HepG2 (cell line): Measurements from ENCODE around the gene CACNA1C. TPM values are rescaled to one million over a fixed set of nuclear protein-coding genes. Genes with fewer than 3 reads are reported as not detected.

Experiments used
- ARNT ChIP-seq: fragments of 450-650 bp; IDR thresholded peaks from 2 replicates; pipeline ENCODE4 v1.6.1; 2017
- CEBPB ChIP-seq: IDR thresholded peaks from 2 replicates; pipeline ENCODE4 v1.6.1; 2011; ENCODE audit warnings: low read depth, low read length, improper control_type of control experiment, borderline replicate concordance
- EP300 ChIP-seq, 3 experiments: sonication (generic) in 1 of 3; formaldehyde crosslinking in 1 of 3; IDR thresholded peaks; 2 replicates each; pipeline versions ENCODE4 v1.5.1 to v1.6.1; 2011 to 2020; ENCODE audit warnings: low read depth in 2 of 3, low read length in 2 of 3, borderline replicate concordance in 1 of 3, improper control_type of control experiment in 1 of 3, mild to moderate bottlenecking in 1 of 3, missing genetic modification reagents in 1 of 3, moderate library complexity in 1 of 3
- PCBP1 ChIP-seq: fragments of 200-400 bp; formaldehyde crosslinking; IDR thresholded peaks from 2 replicates; pipeline ENCODE4 v1.6.1; 2017; ENCODE audit warnings: mild to moderate bottlenecking, low read depth, low read length, borderline replicate concordance
- RBM22 ChIP-seq: fragments of 200-400 bp; formaldehyde crosslinking; optimal IDR thresholded peaks from 2 replicates; pipeline ENCODE3; 2017; ENCODE audit warnings: mild to moderate bottlenecking, low read length, moderate library complexity
- SIN3B ChIP-seq: fragments of 150-350 bp; IDR thresholded peaks from 2 replicates; pipeline ENCODE4 v1.6.1; 2014; ENCODE audit warnings: low read length
- SP1 ChIP-seq, 2 experiments: fragments of 450-650 bp in 1 of 2; sonication (generic) in 1 of 2; formaldehyde crosslinking in 1 of 2; IDR thresholded peaks; 2 replicates each; pipeline versions ENCODE4 v1.4.0 to v1.6.1; 2016 to 2020; ENCODE audit warnings: missing genetic modification reagents in 1 of 2
- TCF12 ChIP-seq, 2 experiments: fragments of 450-650 bp in 1 of 2; sonication (generic) in 1 of 2; formaldehyde crosslinking in 1 of 2; IDR thresholded peaks; 2 replicates each; pipeline versions ENCODE4 v1.6.1 to v1.8.0; 2017 to 2022; ENCODE audit warnings: antibody characterized with exemption in 1 of 2, mild to moderate bottlenecking in 1 of 2, missing genetic modification reagents in 1 of 2, moderate library complexity in 1 of 2
- ZBTB42 ChIP-seq: sonication (generic); formaldehyde crosslinking; IDR thresholded peaks from 2 replicates; pipeline ENCODE4 v1.5.0; 2020; ENCODE audit warnings: mild to moderate bottlenecking, missing genetic modification reagents
- ZNF460 ChIP-seq: sonication (generic); formaldehyde crosslinking; IDR thresholded peaks from 2 replicates; pipeline ENCODE4 v1.5.1; 2020; ENCODE audit warnings: missing genetic modification reagents, mild to moderate bottlenecking, borderline replicate concordance
- ZNF790 ChIP-seq: sonication (generic); formaldehyde crosslinking; IDR thresholded peaks from 2 replicates; pipeline ENCODE4 v1.8.0; 2022; ENCODE audit warnings: missing genetic modification reagents, mild to moderate bottlenecking, borderline replicate concordance
- polyA plus RNA-seq, 8 experiments: library from polyadenylated mRNA; depleted of rRNA in 3 of 8; stranded (reverse) in 7 of 8; unstranded in 1 of 8; fragments of >200 nt; fragmentation: Illumina TruSeq in 4 of 8; extraction: Trizol in 4 of 8; gene quantifications; 2 replicates each; pipeline versions ENCODE4 v1.2.1 to v1.2.3, GENCODE V29; 2011 to 2016; ENCODE audit warnings: low read depth in 4 of 8, missing spikeins in 1 of 8, mixed read lengths in 1 of 8; ENCODE audit not compliant: insufficient read depth in 1 of 8
- total RNA-seq, 5 experiments: library from RNA; depleted of rRNA; stranded (reverse); fragments of >200 nt; fragmentation: Illumina TruSeq; extraction: Trizol; gene quantifications; 2 replicates each; pipeline ENCODE4 v1.2.3, GENCODE V29; 2016; ENCODE audit warnings: low read depth in 1 of 5
- TF ChIP-seq, protein P1 (sequence below): sonication (generic); formaldehyde crosslinking; IDR thresholded peaks from 2 replicates; pipeline ENCODE4 v1.4.0; 2020; ENCODE audit warnings: missing genetic modification reagents, borderline replicate concordance
- TF ChIP-seq, protein P2 (sequence below): sonication (generic); formaldehyde crosslinking; IDR thresholded peaks from 2 replicates; pipeline ENCODE4 v1.4.0; 2020; ENCODE audit warnings: missing genetic modification reagents
- TF ChIP-seq, protein P3 (sequence below): sonication (generic); formaldehyde crosslinking; IDR thresholded peaks from 2 replicates; pipeline ENCODE4 v1.5.0; 2020; ENCODE audit warnings: missing genetic modification reagents
- TF ChIP-seq, protein P4 (sequence below): sonication (generic); formaldehyde crosslinking; IDR thresholded peaks from 2 replicates; pipeline ENCODE4 v1.4.0; 2020; ENCODE audit warnings: missing genetic modification reagents

CACNA1C gene
- total and polyA plus RNA-seq, 2 of the 13 experiments (the other 11 are each of a cell fraction or from before 2014, with no cell fraction given), result not detected

DNA sequence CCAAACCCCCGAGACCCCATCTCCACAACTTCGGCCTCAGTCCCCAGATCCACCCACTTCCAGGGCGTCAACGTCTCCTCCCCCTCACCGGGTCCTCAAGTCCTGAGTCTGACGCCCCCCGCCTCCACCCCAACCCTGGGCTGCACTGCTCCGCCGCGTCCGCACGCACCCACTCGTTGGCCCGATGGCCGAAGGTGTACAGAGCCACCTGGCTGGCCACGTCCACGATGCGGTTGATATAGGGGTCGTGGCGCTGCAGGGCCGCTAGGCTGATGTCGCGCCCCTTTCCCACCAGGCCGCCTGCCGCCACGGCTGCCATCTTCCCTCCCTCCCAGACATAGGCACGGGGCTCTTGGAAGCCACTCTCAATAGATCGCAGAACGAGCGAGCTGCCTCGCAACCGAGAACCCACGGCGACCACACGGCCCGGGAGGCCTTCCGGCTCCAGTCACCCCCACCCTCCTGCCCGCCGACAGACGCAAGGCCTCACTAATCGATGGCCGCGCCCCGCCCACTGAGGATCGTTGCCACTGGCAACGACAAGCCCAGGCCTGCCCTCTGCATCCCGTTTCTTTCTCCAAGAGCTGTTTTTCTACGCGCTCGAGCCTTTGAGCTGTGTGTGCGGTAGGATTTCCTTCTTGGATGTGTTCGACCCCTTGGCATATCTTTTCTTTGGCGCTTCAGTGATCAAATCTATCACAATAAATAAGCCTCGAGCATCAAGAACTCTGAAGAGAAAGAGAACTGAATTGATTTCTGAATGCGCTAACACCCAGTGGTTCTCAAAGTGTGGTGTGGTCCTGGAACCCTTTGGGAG lies 48.5 kb upstream of the CACNA1C start, which contains the start of gene DCP1B (continued):
- TF ChIP-seq ZNF460 (CRISPR knock-in tag), result peak; percentile 73; the same call in 1 of the 2 replicates
- peak; percentile 87 for TF ChIP-seq RBM22
- no peak for TF ChIP-seq TCF12 (IDR thresholded peaks at IDR 0.05)
- 0 out of 2 replicates have a peak, but pooled peaks have one; percentile 19 for TF ChIP-seq TCF12 (CRISPR knock-in tag; IDR thresholded peaks at IDR 0.05)
- TF ChIP-seq ARNT, result no peak
- TF ChIP-seq, protein P1, sequence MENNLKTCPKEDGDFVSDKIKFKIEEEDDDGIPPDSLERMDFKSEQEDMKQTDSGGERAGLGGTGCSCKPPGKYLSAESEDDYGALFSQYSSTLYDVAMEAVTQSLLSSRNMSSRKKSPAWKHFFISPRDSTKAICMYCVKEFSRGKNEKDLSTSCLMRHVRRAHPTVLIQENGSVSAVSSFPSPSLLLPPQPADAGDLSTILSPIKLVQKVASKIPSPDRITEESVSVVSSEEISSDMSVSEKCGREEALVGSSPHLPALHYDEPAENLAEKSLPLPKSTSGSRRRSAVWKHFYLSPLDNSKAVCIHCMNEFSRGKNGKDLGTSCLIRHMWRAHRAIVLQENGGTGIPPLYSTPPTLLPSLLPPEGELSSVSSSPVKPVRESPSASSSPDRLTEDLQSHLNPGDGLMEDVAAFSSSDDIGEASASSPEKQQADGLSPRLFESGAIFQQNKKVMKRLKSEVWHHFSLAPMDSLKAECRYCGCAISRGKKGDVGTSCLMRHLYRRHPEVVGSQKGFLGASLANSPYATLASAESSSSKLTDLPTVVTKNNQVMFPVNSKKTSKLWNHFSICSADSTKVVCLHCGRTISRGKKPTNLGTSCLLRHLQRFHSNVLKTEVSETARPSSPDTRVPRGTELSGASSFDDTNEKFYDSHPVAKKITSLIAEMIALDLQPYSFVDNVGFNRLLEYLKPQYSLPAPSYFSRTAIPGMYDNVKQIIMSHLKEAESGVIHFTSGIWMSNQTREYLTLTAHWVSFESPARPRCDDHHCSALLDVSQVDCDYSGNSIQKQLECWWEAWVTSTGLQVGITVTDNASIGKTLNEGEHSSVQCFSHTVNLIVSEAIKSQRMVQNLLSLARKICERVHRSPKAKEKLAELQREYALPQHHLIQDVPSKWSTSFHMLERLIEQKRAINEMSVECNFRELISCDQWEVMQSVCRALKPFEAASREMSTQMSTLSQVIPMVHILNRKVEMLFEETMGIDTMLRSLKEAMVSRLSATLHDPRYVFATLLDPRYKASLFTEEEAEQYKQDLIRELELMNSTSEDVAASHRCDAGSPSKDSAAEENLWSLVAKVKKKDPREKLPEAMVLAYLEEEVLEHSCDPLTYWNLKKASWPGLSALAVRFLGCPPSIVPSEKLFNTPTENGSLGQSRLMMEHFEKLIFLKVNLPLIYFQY (CRISPR knock-in tag), result 0 out of 2 replicates have a peak, but pooled peaks have one; percentile 45
- TF ChIP-seq EP300 (IDR thresholded peaks at IDR 0.05; ENCODE audit: low read depth in 2 of 2, low read length in 2 of 2), result 0 out of 4 replicates have a peak, but pooled peaks of 1 of the 2 experiments have one; percentile 18
- TF ChIP-seq EP300 (CRISPR knock-in tag; IDR thresholded peaks at IDR 0.05; ENCODE audit: borderline replicate concordance), result no peak; the same call in 1 of the 2 replicates
- no peak for TF ChIP-seq SP1 (IDR thresholded peaks at IDR 0.05)
- TF ChIP-seq SP1 (CRISPR knock-in tag; IDR thresholded peaks at IDR 0.05), result peak; percentile 82
- peak; percentile 77 for TF ChIP-seq SIN3B
- peak; percentile 74; the same call in 1 of the 2 replicates for TF ChIP-seq ZNF790 (CRISPR knock-in tag)
- no peak for TF ChIP-seq CEBPB
- TF ChIP-seq, protein P2, sequence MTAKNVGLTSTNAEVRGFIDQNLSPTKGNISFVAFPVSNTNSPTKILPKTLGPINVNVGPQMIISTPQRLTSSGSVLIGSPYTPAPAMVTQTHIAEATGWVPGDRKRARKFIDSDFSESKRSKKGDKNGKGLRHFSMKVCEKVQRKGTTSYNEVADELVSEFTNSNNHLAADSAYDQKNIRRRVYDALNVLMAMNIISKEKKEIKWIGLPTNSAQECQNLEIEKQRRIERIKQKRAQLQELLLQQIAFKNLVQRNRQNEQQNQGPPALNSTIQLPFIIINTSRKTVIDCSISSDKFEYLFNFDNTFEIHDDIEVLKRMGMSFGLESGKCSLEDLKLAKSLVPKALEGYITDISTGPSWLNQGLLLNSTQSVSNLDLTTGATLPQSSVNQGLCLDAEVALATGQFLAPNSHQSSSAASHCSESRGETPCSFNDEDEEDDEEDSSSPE (CRISPR knock-in tag), result peak; percentile 87
- TF ChIP-seq, protein P3, sequence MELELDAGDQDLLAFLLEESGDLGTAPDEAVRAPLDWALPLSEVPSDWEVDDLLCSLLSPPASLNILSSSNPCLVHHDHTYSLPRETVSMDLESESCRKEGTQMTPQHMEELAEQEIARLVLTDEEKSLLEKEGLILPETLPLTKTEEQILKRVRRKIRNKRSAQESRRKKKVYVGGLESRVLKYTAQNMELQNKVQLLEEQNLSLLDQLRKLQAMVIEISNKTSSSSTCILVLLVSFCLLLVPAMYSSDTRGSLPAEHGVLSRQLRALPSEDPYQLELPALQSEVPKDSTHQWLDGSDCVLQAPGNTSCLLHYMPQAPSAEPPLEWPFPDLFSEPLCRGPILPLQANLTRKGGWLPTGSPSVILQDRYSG, result no peak
- TF ChIP-seq PCBP1, result peak; percentile 80; the same call in 1 of the 2 replicates
- TF ChIP-seq, protein P4, sequence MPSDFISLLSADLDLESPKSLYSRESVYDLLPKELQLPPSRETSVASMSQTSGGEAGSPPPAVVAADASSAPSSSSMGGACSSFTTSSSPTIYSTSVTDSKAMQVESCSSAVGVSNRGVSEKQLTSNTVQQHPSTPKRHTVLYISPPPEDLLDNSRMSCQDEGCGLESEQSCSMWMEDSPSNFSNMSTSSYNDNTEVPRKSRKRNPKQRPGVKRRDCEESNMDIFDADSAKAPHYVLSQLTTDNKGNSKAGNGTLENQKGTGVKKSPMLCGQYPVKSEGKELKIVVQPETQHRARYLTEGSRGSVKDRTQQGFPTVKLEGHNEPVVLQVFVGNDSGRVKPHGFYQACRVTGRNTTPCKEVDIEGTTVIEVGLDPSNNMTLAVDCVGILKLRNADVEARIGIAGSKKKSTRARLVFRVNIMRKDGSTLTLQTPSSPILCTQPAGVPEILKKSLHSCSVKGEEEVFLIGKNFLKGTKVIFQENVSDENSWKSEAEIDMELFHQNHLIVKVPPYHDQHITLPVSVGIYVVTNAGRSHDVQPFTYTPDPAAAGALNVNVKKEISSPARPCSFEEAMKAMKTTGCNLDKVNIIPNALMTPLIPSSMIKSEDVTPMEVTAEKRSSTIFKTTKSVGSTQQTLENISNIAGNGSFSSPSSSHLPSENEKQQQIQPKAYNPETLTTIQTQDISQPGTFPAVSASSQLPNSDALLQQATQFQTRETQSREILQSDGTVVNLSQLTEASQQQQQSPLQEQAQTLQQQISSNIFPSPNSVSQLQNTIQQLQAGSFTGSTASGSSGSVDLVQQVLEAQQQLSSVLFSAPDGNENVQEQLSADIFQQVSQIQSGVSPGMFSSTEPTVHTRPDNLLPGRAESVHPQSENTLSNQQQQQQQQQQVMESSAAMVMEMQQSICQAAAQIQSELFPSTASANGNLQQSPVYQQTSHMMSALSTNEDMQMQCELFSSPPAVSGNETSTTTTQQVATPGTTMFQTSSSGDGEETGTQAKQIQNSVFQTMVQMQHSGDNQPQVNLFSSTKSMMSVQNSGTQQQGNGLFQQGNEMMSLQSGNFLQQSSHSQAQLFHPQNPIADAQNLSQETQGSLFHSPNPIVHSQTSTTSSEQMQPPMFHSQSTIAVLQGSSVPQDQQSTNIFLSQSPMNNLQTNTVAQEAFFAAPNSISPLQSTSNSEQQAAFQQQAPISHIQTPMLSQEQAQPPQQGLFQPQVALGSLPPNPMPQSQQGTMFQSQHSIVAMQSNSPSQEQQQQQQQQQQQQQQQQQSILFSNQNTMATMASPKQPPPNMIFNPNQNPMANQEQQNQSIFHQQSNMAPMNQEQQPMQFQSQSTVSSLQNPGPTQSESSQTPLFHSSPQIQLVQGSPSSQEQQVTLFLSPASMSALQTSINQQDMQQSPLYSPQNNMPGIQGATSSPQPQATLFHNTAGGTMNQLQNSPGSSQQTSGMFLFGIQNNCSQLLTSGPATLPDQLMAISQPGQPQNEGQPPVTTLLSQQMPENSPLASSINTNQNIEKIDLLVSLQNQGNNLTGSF (CRISPR knock-in tag), result no peak; the same call in 1 of the 2 replicates
- TF ChIP-seq ZBTB42 (CRISPR knock-in tag), result no peak
